ENCODE results near the gene NEK7.

DNA sequence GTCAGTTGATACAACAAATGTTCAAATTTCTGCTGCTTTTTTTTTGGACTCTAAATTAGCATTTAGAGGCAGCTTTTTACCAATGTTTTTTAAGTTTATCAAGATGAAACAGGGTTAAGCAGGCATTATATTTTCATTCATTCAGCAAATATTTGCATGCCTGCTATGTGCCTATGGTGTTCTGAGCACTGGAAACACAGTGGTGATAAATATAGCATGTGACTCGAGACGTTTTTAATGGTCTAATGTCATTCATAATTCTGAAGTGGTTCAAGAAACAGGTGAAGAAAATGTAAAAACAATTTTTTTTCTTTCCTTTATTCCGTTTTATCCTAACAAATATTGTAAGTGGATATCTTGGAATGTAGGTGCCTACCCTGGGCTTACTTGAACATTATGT is 26.8 kb downstream of the NEK7 start:
- TF ChIP-seq EZH2 (IDR thresholded peaks at IDR 0.05; ENCODE audit: borderline replicate concordance, low read length) = no peak
- TF ChIP-seq CTCF (IDR thresholded peaks at IDR 0.05; ENCODE audit: low read length) = no peak

Data from OCI-LY1 (cell line).